Trophoblast cell (in vitro differentiated cells and primary cell): ENCODE measurements around the gene AUTS2.

Experiments used
- DNase-seq, 2 donors: peaks; one replicate each; pipeline ENCODE4 v3.0.0-alpha.2; 2016
- H2AFZ ChIP-seq: 2 replicates; pipeline ENCODE4 v1.6.1; 2013; ENCODE audit warnings: low read length, moderate library complexity, mild to moderate bottlenecking; ENCODE audit not compliant: insufficient read depth, poor library complexity
- H2AK5ac ChIP-seq: 2 replicates; pipeline ENCODE4 v1.6.1; 2013; ENCODE audit warnings: mild to moderate bottlenecking, low read length
- H2BK120ac ChIP-seq: 2 replicates; pipeline ENCODE4 v1.6.1; 2013; ENCODE audit warnings: low read length, mild to moderate bottlenecking, moderate library complexity; ENCODE audit not compliant: insufficient read depth, poor library complexity
- H2BK12ac ChIP-seq: 2 replicates; pipeline ENCODE4 v1.6.1; 2013; ENCODE audit warnings: mild to moderate bottlenecking, low read length, moderate library complexity
- H2BK5ac ChIP-seq: 2 replicates; pipeline ENCODE4 v1.6.1; 2013; ENCODE audit warnings: low read length, low read depth, moderate library complexity, mild to moderate bottlenecking; ENCODE audit not compliant: poor library complexity
- H3K14ac ChIP-seq: 2 replicates; pipeline ENCODE4 v1.6.1; 2013; ENCODE audit warnings: mild to moderate bottlenecking, low read length
- H3K18ac ChIP-seq: 2 replicates; pipeline ENCODE4 v1.6.1; 2013; ENCODE audit warnings: mild to moderate bottlenecking, low read length
- H3K23ac ChIP-seq: 2 replicates; pipeline ENCODE4 v1.6.1; 2013; ENCODE audit warnings: low read length
- H3K27ac ChIP-seq: 2 replicates; pipeline ENCODE4 v1.5.1; 2013; ENCODE audit warnings: low read depth, mild to moderate bottlenecking, inconsistent platforms, low read length, moderate library complexity
- H3K27me3 ChIP-seq: 2 replicates; pipeline ENCODE4 v1.6.1; 2013; ENCODE audit warnings: inconsistent platforms, mild to moderate bottlenecking, low read length, moderate library complexity; ENCODE audit not compliant: insufficient read depth
- H3K36me3 ChIP-seq, 2 experiments: 1 replicate in 1 of 2; 2 replicates in 1 of 2; pipeline ENCODE4 v1.6.1; 2013; ENCODE audit warnings: low read length in 2 of 2, mild to moderate bottlenecking in 2 of 2, moderate library complexity in 1 of 2; ENCODE audit not compliant: insufficient read depth in 2 of 2, control insufficient read depth in 1 of 2
- H3K4ac ChIP-seq: 2 replicates; pipeline ENCODE4 v1.6.1; 2013; ENCODE audit warnings: low read depth, mild to moderate bottlenecking, low read length, moderate library complexity
- H3K4me1 ChIP-seq, 2 experiments: 1 replicate in 1 of 2; 2 replicates in 1 of 2; pipeline ENCODE4 v1.6.1; 2013; ENCODE audit warnings: low read length in 2 of 2, mild to moderate bottlenecking in 2 of 2, moderate library complexity in 1 of 2; ENCODE audit not compliant: insufficient read depth in 2 of 2, control insufficient read depth in 1 of 2
- H3K4me2 ChIP-seq: 2 replicates; pipeline ENCODE4 v1.6.1; 2013; ENCODE audit warnings: inconsistent platforms, mild to moderate bottlenecking, low read length, moderate library complexity
- H3K4me3 ChIP-seq: 2 replicates; pipeline ENCODE4 v1.5.1; 2013; ENCODE audit warnings: mild to moderate bottlenecking, low read depth, low read length, inconsistent platforms
- H3K79me1 ChIP-seq: one replicate; pipeline ENCODE4 v1.6.1; 2013; ENCODE audit warnings: low read length
- H3K79me2 ChIP-seq: 2 replicates; pipeline ENCODE4 v1.6.1; 2013; ENCODE audit warnings: low read length, mild to moderate bottlenecking; ENCODE audit not compliant: control insufficient read depth, insufficient read depth, poor library complexity
- H3K9ac ChIP-seq: 2 replicates; pipeline ENCODE4 v1.6.1; 2013; ENCODE audit warnings: mild to moderate bottlenecking, low read length
- H3K9me3 ChIP-seq: 2 replicates; pipeline ENCODE4 v1.6.1; 2013; ENCODE audit warnings: low read depth, mild to moderate bottlenecking, control low read depth, inconsistent platforms, low read length; ENCODE audit not compliant: insufficient read depth
- H4K12ac ChIP-seq: 2 replicates; pipeline ENCODE4 v1.6.1; 2013; ENCODE audit warnings: low read depth, mild to moderate bottlenecking, low read length, moderate library complexity
- H4K8ac ChIP-seq: 2 replicates; pipeline ENCODE4 v1.6.1; 2013; ENCODE audit warnings: low read depth, mild to moderate bottlenecking, low read length, moderate library complexity
- H4K91ac ChIP-seq: one replicate; pipeline ENCODE4 v1.6.1; 2013; ENCODE audit warnings: low read depth, mild to moderate bottlenecking, low read length, moderate library complexity
- WGBS: extraction: QIAGEN DNeasy Blood & Tissue Kit; methylation state at CpG from one replicate; pipeline ENCODE4 v1.1.7; 2013; ENCODE audit warnings: missing lambda C conversion rate; ENCODE audit not compliant: insufficient read length, insufficient coverage; ENCODE audit errors: extremely low coverage; 5-methylcytosine and 5-hydroxymethylcytosine counted together

The AUTS2 gene

DNA sequence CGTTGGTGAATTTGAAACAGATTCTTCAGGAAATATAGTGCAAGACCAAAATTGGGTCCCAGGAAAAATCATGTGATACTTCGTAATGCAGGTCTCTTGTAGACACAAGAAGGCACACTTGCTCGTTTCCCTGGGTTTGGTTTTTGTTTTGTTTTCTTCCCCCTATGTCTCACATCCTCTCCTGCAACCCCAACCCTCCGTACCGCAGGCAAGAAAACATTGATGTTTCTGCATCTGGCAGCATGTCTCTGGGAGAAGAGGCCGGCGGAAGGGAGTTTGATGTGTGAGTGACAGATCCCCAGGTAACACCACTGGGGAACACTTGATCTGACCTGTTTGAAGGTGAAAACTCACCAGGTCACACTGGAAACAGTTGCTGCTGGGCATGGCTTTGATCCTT is 718.5 kb downstream of the AUTS2 start:
- Histone ChIP-seq H3K4me2 (no peak overlapping the region), H3K27me3 (no peaks in the 10 kb centered on the region), H4K91ac (no peak overlapping the region), H3K4me1 (no peaks in the 10 kb centered on the region), H3K4ac (no peak overlapping the region), H4K8ac (no peak overlapping the region), H2AK5ac (no peak overlapping the region), H3K79me2 (no peaks in the 10 kb centered on the region), H2BK120ac (no peak overlapping the region), H3K27ac (no peak overlapping the region), H4K12ac (no peak overlapping the region), H3K9me3 (no peaks in the 10 kb centered on the region), H3K23ac (no peak overlapping the region), H3K18ac (no peak overlapping the region), H3K4me3 (no peak overlapping the region), H2AFZ (no peak overlapping the region), H2BK5ac (no peak overlapping the region), H2BK12ac (no peak overlapping the region), H3K9ac (no peak overlapping the region), H3K36me3 (no peaks in the 10 kb centered on the region), H3K79me1 (no peaks in the 10 kb centered on the region), H3K14ac (no peak overlapping the region)
- WGBS, result no CpG with 5 or more reads among the region's 7 CpGs
- DNase-seq, result no peak

GRCh38 chr7:70317356-70317755 is 719.1 kb downstream of the AUTS2 start:
- Histone ChIP-seq H3K18ac (no peak overlapping the region), H3K4me1 (no peaks in the 10 kb centered on the region), H3K79me2 (no peaks in the 10 kb centered on the region), H3K23ac (no peak overlapping the region), H2AK5ac (no peak overlapping the region), H4K12ac (no peak overlapping the region), H2BK12ac (no peak overlapping the region), H2BK5ac (no peak overlapping the region), H3K9ac (no peak overlapping the region), H4K8ac (no peak overlapping the region), H3K27me3 (no peaks in the 10 kb centered on the region), H3K9me3 (no peaks in the 10 kb centered on the region), H3K14ac (no peak overlapping the region), H3K4ac (no peak overlapping the region), H2AFZ (no peak overlapping the region), H4K91ac (no peak overlapping the region), H3K36me3 (no peaks in the 10 kb centered on the region), H3K4me3 (no peak overlapping the region), H2BK120ac (no peak overlapping the region), H3K4me2 (no peak overlapping the region), H3K27ac (no peak overlapping the region), H3K79me1 (no peaks in the 10 kb centered on the region)
- DNase-seq, result no peak
- no CpG with 5 or more reads among the region's 2 CpGs for WGBS

DNA sequence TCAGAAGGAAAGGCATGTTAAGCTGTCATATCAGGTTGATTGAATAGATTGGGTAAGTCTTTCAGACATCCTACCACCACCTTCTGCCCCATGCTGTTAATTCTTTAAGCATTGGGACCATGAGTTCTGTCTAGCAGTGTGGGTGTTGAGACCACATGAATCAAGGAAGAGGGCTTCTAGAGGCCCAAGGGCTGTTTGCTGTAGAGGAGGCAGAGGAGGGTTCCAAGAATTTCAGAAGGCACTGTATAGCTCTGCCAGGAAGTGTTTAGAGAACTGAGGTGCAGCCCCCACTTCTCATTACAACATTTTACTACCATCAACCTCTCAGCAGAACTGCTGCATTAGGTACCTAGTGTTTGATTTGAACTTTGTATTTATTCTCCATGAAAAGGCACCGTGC is 720.2 kb downstream of the AUTS2 start:
- Histone ChIP-seq H3K4me2 (no peak overlapping the region), H4K8ac (no peak overlapping the region), H3K4me3 (no peak overlapping the region), H3K23ac (no peak overlapping the region), H4K12ac (no peak overlapping the region), H3K79me1 (no peaks in the 10 kb centered on the region), H3K79me2 (no peaks in the 10 kb centered on the region), H3K27ac (no peak overlapping the region), H3K4ac (no peak overlapping the region), H3K18ac (no peak overlapping the region), H2AK5ac (no peak overlapping the region), H3K4me1 (no peaks in the 10 kb centered on the region), H2AFZ (no peak overlapping the region), H3K9ac (no peak overlapping the region), H2BK120ac (no peak overlapping the region), H3K36me3 (no peaks in the 10 kb centered on the region), H2BK5ac (no peak overlapping the region), H3K27me3 (no peaks in the 10 kb centered on the region), H2BK12ac (no peak overlapping the region), H3K14ac (no peak overlapping the region), H3K9me3 (no peaks in the 10 kb centered on the region), H4K91ac (no peak overlapping the region)
- no CpG with 5 or more reads among the region's 1 CpG for WGBS
- no peak for DNase-seq

- no peak overlapping the region for H3K18ac ChIP-seq
- H3K14ac ChIP-seq, result no peak overlapping the region
- no peak overlapping the region for H4K12ac ChIP-seq
- no peak for DNase-seq
- no peaks in the 10 kb centered on the region for H3K9me3 ChIP-seq
- H3K79me1 ChIP-seq, result no peaks in the 10 kb centered on the region
- H3K36me3 ChIP-seq, result no peaks in the 10 kb centered on the region
- no peak overlapping the region for H3K4me2 ChIP-seq
- H3K23ac ChIP-seq, result no peak overlapping the region
- no peaks in the 10 kb centered on the region for H3K4me1 ChIP-seq
- no peak overlapping the region for H2AFZ ChIP-seq
- H2BK12ac ChIP-seq, result no peak overlapping the region
- no peak overlapping the region for H4K8ac ChIP-seq
- H2AK5ac ChIP-seq, result no peak overlapping the region
- H3K4ac ChIP-seq, result no peak overlapping the region
- no peak overlapping the region for H3K27ac ChIP-seq
- H3K4me3 ChIP-seq, result no peak overlapping the region
- H3K9ac ChIP-seq, result no peak overlapping the region
- no peaks in the 10 kb centered on the region for H3K79me2 ChIP-seq
- no peak overlapping the region for H2BK5ac ChIP-seq
- no peak overlapping the region for H2BK120ac ChIP-seq
- H3K27me3 ChIP-seq, result no peaks in the 10 kb centered on the region
- no CpG with 5 or more reads among the region's 2 CpGs for WGBS
- H4K91ac ChIP-seq, result no peak overlapping the region
Observed at GRCh38 chr7:70319057-70319456, 720.8 kb downstream of the AUTS2 start.
